HG03439 (cell line): ENCODE measurements around the gene KIF26A.
"Not testable (repeated sequence)": the region's sequence is repeated elsewhere in the genome, so short reads cannot be mapped to it uniquely, and the experiment has no call there.

ENCODE experiments used
- ATAC-seq: cut with Tn5 transposase; IDR thresholded peaks from one replicate; pipeline ENCODE4 v1.9.1; 2021; ENCODE audit warnings: mild to moderate bottlenecking, moderate library complexity; ENCODE audit not compliant: unreplicated experiment

KIF26A gene

DNA sequence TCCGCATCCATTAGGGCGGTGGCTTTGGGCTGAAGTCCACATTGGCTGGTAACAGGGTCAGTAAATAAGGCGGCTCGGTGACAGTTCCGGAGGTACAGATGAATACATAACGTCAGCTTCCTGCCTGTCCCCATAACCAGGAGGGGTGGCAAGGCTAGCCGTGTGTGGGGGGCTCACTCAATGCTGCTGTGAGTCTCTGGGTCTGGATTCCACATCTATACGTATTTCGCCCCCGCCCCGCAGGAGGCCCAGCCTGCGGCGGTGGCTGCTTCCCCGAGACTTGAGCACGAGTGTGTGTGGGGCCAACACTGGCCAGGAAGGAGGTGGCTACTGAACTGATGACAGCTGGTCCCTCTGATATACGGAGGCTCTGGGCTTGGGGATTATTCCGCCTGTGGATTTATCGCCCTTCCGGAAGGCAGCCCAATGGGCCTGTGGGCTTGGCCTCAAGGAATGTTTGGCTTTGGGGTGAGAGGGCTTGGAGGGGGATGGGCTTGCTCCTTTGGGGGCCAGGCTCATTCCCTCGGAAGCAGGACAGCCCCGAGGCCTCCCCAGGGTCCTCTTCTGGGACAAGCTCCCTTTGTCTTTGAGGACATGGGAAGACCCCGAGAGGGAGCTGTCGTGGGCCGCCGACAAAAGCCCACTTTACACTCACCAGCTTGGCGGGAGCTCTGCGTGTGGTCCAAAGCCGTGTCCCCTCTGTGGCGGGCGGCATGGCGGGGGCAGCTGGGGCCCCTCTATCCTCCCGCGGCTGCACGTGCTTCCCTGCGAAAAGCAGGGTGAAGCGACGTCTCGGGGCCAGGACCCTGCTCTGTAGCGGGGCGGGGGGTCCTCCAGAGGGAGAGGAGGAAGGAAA is 82.1 kb downstream of the KIF26A start:
- ATAC-seq, result no peak

DNA sequence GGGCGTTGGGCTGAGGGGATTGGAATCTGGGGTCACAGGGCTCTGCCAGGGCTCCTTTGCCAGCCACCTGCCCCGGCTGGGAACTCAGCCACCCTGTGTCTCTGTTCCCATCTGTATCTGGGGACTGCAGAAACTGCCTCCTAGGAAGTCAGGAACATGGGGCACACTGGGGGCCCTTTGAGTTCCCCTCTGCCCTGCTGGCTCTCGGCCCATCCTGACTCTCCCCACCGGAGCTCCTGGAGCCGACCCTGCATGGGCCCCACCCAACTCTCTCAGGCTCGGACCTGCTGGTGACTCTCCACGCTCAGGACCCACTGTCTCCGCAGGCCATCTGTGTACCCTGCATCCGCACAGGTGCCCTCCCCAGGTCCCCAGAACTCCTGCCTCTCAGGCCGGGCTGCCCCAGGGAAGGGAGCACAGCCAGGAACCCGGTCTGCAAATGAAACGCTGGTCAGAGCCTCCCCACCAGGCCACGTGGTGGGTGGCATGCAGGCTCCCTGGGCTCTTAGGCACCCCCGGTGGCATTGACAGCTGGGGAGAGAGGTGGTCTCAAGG is 82.8 kb downstream of the KIF26A start:
- no peak for ATAC-seq

DNA sequence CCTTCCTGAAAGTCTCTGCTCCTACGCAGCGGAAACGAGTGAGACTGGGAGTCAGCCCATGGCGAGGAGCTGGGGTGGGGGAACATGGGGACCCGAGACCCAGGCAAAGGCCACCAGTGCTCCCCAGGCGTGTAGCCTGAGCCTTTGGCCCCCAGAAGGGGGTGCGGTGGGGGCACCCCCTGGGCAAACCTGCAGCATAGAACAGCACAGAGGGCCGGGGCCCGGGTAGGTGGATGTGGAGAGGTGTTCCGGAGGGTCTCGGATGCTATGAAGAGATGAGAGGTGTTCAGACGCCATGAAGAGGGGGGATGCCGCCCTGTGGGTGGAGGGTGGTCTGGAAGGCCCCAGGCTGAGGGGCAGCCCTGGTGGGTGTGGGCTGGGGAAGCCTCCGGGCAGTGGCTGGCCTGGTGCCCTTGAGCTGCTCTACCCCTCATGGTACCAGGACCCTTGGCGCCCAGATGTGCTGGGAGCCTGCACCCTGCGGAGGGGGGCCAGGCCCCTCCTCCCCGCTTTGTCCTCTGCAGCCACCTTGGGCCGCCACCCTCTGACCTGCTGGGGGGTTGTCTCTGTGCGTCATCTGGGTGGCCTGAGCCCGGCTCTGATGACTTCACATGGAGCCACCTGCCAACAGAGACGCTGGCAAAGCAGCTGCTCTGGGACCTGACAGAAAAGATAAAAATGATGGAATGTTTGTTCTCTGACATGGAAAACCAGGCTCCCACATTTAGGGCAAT is 83.4 kb downstream of the KIF26A start:
- no peak for ATAC-seq

DNA sequence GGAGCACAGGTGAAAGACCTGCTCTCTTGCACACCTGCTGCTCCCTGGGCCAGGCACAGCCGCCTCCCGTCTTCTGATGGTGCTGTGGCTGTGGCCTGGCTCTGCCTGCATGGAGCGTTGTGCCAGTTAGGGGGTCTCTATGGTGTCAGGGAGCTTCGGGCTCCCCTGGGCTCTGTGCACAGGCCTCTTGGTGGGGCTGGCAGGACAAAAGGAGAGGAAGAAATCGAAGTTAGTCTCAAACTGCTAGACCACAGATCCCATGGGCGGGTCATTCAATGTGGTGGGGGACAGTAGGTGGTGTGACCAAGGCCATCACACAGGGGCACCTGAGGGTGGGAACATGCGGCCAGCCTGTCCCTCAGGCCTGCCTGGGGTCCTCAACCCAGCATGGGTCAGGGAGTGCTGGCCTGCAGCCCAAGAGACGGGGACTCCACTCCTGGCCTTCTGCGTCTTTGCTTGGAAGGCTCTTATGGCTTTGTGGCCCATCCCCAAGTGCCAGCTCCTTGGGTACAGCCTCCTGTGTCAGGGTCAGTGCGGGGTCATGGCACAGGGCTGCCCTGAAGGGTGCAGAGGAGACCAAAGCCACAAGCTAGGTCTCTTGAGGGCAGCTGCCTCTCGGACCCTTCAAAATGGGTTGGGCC is 84.1 kb downstream of the KIF26A start:
- no peak for ATAC-seq

DNA sequence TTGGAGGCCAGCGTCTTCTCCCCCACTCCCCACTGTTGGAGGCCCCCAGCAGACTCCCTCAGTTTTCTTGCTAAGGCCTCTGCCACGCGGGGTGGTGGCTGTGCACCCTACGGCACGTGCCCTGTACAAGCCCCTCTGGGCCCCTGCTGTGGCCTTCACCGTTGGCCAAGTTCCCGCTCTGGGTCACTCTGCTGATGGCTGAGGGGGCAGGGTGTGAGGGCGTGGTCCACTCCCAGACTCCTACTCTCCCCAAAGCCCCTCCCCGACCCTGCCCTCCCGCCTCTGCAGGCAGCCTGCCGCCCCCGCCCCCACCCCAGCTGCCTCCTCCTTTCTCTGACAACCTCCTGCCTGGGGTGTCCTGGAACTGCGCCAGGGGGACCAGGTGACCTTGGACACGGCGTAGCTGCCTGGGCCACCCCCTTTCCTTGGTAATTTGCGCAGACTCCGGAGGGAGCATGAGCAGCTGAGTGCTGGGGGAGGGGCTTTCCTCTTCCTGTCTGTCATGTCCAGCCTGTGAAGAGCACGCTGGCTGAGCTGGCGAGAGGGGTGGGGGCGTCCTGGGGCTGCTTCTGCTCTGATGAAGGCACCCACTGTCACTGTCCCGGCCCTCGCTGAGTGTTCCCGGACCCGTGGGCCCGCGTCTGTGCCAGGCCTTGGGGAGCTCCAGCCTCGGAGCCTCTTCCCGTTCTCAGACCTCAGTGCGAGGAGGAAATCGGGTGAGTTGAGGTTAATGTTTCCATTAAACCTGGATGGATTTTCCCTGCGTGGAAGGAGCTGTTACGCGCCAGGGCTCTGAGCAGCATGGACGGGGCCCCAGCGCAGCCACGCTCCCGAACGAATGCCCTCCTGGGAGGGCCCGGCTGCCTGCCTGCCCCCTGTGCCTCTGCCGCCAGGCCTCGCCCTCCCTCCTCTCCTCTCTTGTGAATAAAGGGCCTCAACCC is 85.0 kb downstream of the KIF26A start:
- ATAC-seq, result no peak

DNA sequence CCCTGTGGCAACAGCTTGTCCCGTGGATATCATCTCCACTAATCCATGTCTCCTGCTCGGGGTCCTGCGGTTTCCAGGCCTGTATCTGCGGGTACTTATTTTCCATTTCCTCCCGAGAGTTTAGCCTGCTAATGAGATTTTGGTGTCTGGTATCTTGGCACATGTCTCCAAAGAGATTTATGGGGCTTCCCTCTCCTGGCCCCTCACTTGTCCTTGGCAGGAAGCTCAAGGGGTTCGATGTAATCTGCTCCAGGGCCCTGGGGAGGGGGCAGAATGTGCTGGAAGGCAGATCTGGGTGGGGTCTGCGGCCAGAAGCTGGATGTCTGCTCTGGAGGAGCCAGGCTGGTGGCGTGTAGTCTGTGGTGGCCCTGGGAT is 85.7 kb downstream of the KIF26A start:
- no peak for ATAC-seq

DNA sequence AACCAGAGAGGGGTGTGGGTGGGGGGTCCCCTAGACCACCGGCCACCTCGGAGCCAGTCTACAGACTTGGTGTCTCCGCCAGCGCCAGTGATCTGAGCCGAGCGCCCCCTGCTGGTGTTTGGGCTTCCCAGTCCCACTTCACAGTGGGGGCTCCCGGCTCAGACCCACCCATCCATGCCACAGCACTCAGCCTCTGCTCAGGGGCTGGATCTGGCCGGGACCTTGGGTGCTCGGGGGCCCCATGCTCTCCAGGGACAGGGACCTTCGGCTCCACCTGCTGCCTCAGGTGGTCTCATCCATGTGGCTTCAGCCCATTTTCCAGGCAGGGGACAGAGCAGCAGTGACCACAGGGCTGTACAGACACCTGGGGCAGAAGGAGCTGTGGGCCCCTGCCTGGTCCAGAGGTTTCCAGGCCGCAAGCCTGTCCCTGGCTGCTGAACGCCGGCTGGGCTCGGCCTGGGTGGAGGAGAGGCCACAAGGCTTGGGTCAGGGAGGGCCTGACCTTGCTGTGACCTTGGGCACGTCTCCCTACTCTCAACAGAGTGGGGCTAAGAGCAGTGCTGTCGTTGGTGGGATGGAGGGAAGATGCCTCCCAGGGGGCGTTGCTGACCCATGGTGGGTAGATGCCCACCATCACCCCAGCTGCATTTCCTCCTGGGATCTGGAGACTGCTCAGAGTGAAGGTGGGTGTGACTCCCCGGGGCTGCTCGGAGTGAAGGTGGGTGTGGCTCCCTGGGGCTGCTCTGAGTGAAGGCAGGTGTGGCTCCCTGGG is 86.3 kb downstream of the KIF26A start:
- ATAC-seq, result no peak

DNA sequence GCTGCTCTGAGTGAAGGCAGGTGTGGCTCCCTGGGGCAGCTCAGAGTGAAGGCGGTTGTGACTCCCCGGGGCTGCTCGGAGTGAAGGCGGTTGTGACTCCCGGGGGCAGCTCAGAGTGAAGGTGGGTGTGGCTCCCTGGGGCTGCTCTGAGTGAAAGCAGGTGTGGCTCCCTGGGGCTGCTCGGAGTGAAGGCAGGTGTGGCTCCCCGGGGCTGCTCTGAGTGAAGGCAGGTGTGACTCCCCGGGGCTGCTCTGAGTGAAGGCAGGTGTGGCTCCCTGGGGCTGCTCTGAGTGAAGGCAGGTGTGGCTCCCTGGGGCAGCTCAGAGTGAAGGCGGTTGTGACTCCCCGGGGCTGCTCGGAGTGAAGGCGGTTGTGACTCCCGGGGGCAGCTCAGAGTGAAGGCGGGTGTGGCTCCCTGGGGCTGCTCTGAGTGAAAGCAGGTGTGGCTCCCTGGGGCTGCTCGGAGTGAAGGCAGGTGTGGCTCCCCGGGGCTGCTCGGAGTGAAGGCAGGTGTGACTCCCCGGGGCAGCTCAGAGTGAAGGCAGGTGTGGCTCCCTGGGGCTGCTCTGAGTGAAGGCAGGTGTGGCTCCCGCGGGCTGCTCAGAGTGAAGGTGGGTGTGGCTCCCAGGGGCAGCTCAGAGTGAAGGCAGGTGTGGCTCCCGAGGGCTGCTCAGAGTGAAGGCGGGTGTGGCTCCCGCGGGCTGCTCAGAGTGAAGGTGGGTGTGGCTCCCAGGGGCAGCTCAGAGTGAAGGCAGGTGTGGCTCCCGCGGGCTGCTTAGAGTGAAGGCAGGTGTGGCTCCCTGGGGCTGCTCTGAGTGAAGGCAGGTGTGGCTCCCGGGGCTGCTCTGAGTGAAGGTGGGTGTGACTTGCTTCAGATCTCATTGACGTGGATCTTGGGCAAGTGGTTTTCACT is 87.1 kb downstream of the KIF26A start:
- ATAC-seq, result not testable (repeated sequence)

DNA sequence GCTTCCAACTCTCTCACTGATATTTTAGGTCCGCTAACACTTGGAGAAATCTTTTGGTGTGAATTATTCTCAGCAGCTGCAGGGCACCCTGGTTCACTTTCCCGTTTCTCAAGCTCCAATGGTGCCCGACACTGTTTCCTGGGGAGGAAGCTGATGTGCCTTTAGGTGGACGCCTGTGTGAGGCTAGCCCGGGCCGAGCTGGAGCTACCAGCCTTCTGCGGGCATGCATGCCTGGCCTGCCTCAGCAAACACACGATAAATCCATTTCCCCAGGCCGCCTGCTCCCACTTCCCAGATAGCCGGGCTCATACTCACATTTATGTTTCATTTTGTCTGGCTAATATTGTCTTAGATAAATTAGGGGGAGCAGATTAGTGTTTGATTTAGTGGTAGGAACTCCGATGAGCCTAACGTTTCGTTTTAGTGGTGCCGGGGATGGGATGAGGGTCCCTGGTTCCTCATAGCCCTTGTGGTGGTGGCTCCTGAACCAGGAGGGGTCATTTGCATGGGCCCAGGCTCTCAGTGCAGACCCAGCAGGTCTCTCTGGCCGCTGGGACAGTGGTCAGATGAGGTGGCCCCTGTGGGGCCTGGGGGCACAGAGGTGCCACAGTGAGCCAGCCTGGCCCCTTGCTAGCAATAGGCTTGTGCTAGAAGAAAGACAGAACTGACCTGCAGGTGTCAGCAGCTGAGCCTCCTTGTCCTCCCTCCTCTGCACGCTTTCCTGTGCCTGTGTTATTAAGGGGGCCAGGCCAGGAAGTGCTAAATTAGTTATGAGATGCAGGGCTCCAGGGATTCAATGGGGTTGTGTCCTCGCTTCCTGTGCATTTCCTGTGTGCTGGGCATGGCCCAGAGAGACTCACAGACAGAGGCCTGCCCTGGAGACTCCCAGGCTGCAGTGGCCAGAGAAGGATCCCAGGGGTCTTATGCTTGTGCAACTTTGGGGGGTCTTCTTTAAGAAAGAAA is 88.3 kb downstream of the KIF26A start:
- no peak for ATAC-seq

DNA sequence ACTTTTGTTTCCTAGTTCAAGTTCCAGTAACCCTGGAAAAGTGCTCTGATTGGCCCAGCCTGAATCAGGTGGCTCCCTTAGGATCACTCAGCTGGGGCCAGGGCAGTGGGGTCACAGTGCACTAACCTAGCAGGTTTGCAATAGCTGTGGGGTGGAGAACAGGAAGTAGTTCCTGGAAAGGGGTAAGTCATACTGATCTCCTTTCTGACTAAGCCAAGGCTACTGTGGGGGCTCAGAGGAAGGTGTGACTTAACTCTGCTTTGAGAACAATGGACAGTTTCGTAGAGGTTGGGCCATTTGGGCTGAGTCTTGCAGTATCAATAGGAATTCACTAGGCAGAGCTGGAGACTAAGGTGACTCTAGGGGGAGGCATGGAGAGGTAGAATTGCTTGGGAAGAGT is 89.4 kb downstream of the KIF26A start:
- ATAC-seq, result no peak

DNA sequence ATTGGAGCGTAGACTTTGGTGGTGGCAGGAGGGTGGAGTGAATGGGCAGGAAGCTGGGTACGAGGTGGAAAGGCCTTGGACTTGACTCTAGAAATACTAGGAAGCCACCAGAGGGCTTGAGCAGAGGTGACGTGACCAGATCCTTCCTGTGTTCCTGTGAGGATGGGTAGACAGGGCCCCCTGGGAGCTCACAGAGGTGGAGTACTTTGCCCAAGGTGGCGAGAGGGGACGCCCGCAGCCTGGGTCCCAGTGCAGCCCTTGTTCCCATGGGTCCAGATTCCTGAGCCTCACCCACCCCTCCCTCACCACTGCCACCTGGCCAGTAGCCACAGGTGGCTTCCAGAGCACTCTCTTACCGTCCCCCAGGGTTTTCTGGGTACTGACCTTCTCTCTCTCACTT is 89.8 kb downstream of the KIF26A start:
- ATAC-seq, result no peak

DNA sequence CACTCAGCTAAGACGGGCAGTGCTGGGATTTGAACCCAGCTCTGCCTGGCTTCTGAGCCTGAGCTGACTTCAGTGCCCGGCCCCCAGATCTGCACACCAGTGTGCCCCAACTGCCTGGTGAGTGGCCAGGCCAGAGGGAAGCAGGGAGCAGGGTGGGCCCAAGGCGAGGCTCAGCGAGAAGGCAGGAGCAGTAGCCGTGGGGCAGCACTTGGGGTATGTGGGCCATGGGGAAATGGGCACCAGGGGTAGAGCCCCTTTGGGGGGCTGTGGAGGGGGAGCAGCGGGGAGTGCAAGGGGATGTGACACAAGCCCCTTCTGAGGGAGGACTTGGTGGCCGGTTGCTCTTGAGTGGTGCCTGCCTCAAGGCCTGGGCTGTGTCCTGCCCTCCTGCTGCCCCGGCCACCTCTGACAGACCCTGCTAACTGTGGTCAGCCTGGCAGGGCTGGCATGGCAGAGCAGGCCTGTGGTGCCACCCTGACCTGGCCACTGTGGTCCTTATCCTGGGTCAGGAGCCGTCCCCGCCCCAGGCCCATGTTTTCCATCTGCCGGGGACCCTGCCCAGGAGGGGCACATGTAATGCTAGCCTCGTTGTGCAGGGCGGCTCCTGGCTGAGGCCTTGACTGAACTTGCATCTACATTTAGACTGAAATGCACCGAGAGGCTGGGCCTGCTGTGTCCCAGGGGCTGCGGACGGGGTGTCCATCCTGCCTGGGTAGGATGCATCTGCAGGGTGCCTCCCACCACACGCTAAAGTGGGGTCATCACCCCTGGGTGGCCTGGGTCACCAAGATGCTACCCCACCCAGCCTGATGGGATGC is 90.5 kb downstream of the KIF26A start:
- no peak for ATAC-seq

DNA sequence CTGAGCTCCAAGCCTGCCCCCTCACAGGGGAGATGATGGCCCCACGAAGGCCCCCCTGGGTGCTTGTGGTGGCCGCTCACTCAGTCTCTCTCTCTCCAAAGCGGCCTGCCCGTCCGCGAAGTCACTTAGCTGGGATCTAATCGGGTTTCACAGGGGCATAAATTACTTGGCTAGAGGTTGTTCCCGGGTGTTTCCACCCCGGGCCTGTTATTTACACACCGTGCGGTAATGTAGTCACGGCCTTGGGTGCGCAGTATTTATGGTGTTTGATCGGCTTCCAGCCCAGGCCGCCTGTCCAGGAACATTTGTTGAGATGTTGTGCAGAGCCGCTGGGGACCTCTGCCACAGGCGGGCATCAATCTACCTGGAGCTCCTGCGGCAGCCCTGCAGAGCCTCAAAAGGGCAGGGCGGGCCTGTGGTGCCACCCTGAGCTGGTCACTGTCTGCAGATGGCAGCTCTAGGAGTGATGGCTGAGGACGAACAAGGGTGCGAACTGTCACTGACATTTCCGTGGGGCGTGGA is 91.2 kb downstream of the KIF26A start:
- ATAC-seq, result no peak

DNA sequence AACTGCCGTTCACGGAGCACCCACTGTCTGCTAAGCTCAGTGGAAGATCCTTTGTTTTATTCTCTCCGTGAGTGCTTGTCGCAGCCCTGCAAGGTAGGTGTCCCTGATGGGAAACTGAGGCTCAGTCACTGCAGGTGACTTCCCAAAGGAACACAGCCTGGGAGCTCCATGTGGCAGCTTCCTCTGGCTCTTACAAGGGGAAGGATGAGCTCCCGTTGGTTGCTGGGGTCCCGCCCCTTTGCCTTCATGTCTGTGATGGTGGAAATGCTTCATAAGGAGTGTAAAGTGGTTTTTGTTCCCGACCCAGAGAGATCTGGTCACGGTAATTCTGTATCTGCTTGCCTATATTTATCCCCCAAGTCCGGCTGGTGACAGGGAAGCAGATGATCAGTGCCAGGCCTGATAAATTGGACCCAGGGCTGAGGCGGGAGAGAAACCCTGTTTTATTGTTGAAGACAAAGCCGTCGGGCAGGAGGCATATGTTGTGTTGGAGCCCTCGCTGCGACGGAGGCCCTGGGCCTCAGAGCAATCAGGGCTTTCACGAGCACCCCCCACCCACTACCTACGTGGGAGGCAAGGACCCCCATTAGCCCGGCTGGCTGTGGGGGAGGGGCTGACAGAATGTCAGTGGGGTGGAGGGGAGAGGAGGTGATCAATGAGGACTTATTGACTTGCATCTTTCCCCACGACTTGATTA is 91.9 kb downstream of the KIF26A start:
- no peak for ATAC-seq
